Thoracic aorta endothelial cell (primary cell): ENCODE results near the gene CCDC71L. TPM values are rescaled to one million over a fixed set of nuclear protein-coding genes. Genes with fewer than 3 reads are reported as not detected.

Experiments
- total RNA-seq: library from RNA; depleted of rRNA; stranded (reverse); fragments of >200 nt; gene quantifications from 2 replicates; pipeline ENCODE4 v1.2.3, GENCODE V29; 2012

Gene CCDC71L
- 49.7 and 50.8 TPM in 2 replicates for total RNA-seq

GRCh38 chr7:106660862-106661720 is at the start of gene CCDC71L:
Gene CCDC71L, minus strand, starts transcription at chr7:106661158. Its CDS starts 262 bp downstream, at chr7:106660896.

Other genes with a start within 250 kb of the CCDC71L start
- 17.2 and 22.9 TPM in 2 replicates for gene PIK3CG, start 204.1 kb upstream of the CCDC71L start, total RNA-seq